Heart left ventricle (tissue), 16 donors: Measurements from ENCODE around the gene YARS1. TPM values are rescaled to one million over a fixed set of nuclear protein-coding genes. Genes with fewer than 3 reads are reported as not detected.

ENCODE experiments used
- ATAC-seq, 4 donors: fragments of 200-7000 bp; cut with Tn5 transposase; one replicate each; pipeline ENCODE4 v1.9.1; 2020 to 2022; ENCODE audit warnings: moderate library complexity in 4 of 4, mild to moderate bottlenecking in 3 of 4, moderate number of reproducible peaks in 1 of 4
- DNase-seq, 5 donors: peaks; one replicate each; pipeline ENCODE4 v3.0.0-alpha.2; 2020
- H3K27ac ChIP-seq, 12 donors: fragments of 200-600 bp; sonication (generic) in 4 of 12; one replicate each; pipeline versions ENCODE4 v1.5.0 to v1.8.0; 2016 to 2022; ENCODE audit warnings: mild to moderate bottlenecking in 2 of 12
- H3K27me3 ChIP-seq, 9 donors: fragments of 200-600 bp; sonication (generic) in 2 of 9; one replicate each; pipeline versions ENCODE4 v1.5.1 to v1.8.0; 2016 to 2022; ENCODE audit warnings: mild to moderate bottlenecking in 3 of 9
- H3K36me3 ChIP-seq, 9 donors: fragments of 200-600 bp; sonication (generic) in 2 of 9; one replicate each; pipeline versions ENCODE4 v1.5.0 to v1.8.0; 2018 to 2022; ENCODE audit warnings: mild to moderate bottlenecking in 2 of 9
- H3K4me1 ChIP-seq, 12 donors: fragments of 200-600 bp; sonication (generic) in 4 of 12; one replicate each; pipeline versions ENCODE4 v1.5.0 to v1.8.0; 2016 to 2022; ENCODE audit warnings: mild to moderate bottlenecking in 3 of 12
- H3K4me3 ChIP-seq, 12 donors: fragments of 200-600 bp; sonication (generic) in 4 of 12; one replicate each; pipeline versions ENCODE4 v1.5.0 to v1.8.0; 2017 to 2022; ENCODE audit warnings: mild to moderate bottlenecking in 9 of 12, moderate library complexity in 4 of 12
- H3K9me3 ChIP-seq, 12 donors: fragments of 200-600 bp; sonication (generic) in 4 of 12; one replicate each; pipeline versions ENCODE4 v1.5.0 to v1.8.0; 2016 to 2022; ENCODE audit warnings: mild to moderate bottlenecking in 1 of 12
- POLR2A ChIP-seq, 2 donors: fragments of 450-650 bp; IDR thresholded peaks; one replicate each; pipeline ENCODE4 v1.6.1; 2017; ENCODE audit warnings: antibody characterized with exemption in 2 of 2, mild to moderate bottlenecking in 2 of 2, moderate library complexity in 2 of 2
- WGBS, 4 donors: extraction: QIAGEN DNeasy Blood & Tissue Kit in 2 of 4; methylation state at CpG; one replicate each; pipeline versions ENCODE4 v1.1.5 to v1.1.7; 2013 to 2018; 5-methylcytosine and 5-hydroxymethylcytosine counted together
- intact Hi-C, 10 donors: fragments of 100-400 bp; cut with DNase I; formaldehyde crosslinking; loops; one replicate each; pipeline versions ENCODE4 v1.11.1 to v1.14.2; 2022
- polyA plus RNA-seq, 2 donors: library from polyadenylated mRNA; stranded (reverse); fragments of 200-250 nt; gene quantifications; one replicate each; pipeline ENCODE4 v1.2.3, GENCODE V29; 2013
- total RNA-seq, 9 donors: library from RNA; depleted of rRNA in 2 of 9; stranded (reverse); fragments of >200 nt in 2 of 9; fragmentation: NEBNext Ultra II Directional in 3 of 9; extraction: Animal tissue kit (Norgen Biotek cat#: 25700) in 3 of 9; gene quantifications; one replicate each; pipeline versions ENCODE4 v1.1.0 to v1.2.4, GENCODE V29; 2016 to 2023
- TF ChIP-seq, protein P1 (sequence below), 12 donors: fragments of 200-600 bp; sonication (generic) in 4 of 12; IDR thresholded peaks; one replicate each; pipeline versions ENCODE4 v1.5.0 to v1.8.0; 2018 to 2022; ENCODE audit warnings: antibody characterized with exemption in 12 of 12, mild to moderate bottlenecking in 5 of 12
- donor health status: ischemic (EF 13 %, LVEDD 7.1; RV severe dilation, severe dysfunction).
- donor health status: healthy with polysubstance abuse.
- donor health status: DM: no; HTN: yes; CAD: no.
- donor health status: DM: no; HTN: no; CAD: no.
- donor health status: ischemic (EF 25% LVEDD 6.9; RV normal size, moderate dysfunction).
- donor health status: ischemic (EF 25% LVEDD 5.7; RV mildly dilated, moderate dysfunction).
- donor health status: healthy.
- donor health status: DM: yes; HTN: yes; CAD: no.
- donor health status: ischemic (EF 35%, LVEDD 5.7; RV mildly dilated, moderate dysfunction).
- donor health status: nonischemic (EF 11% LVEDD 7.7; RV severe dilation, severe dysfunction).
- donor health status: DM: yes; HTN: yes; CAD: no.
- donor health status: PGD.
- donor health status: ischemic (EF 29% LVEDD 5.4; RV normal size, mild dysfunction).
- donor health status: nonischemic (EF 23%, LVEDD 6.1; RV moderate dilation, normal function).

Gene YARS1
- total and polyA plus RNA-seq, 11 donors: 18.6 to 61.3 (median 34.8) TPM

GRCh38 chr1:32742956-32743355 lies 74.2 kb downstream of the YARS1 start:
- H3K9me3 ChIP-seq: no peaks in the 10 kb centered on the region
- TF ChIP-seq, protein P1, sequence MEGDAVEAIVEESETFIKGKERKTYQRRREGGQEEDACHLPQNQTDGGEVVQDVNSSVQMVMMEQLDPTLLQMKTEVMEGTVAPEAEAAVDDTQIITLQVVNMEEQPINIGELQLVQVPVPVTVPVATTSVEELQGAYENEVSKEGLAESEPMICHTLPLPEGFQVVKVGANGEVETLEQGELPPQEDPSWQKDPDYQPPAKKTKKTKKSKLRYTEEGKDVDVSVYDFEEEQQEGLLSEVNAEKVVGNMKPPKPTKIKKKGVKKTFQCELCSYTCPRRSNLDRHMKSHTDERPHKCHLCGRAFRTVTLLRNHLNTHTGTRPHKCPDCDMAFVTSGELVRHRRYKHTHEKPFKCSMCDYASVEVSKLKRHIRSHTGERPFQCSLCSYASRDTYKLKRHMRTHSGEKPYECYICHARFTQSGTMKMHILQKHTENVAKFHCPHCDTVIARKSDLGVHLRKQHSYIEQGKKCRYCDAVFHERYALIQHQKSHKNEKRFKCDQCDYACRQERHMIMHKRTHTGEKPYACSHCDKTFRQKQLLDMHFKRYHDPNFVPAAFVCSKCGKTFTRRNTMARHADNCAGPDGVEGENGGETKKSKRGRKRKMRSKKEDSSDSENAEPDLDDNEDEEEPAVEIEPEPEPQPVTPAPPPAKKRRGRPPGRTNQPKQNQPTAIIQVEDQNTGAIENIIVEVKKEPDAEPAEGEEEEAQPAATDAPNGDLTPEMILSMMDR (IDR thresholded peaks at IDR 0.05): no peak
- TF ChIP-seq POLR2A (IDR thresholded peaks at IDR 0.05): no peak
- no peaks in the 10 kb centered on the region for H3K36me3 ChIP-seq
- ATAC-seq: peak in 3 of 4 donors; percentile 35 to 61 (median 40)
- DNase-seq: peak in 1 of 5 donors; percentile 30
- 63 to 75% (median 69%) methylated on average over 4 of the region's 4 CpGs for WGBS, 4 donors
- intact Hi-C loops: loop anchor here in 1 of 10 donors (1.0 kb wide), 1 partner anchor 30 kb away; no protein-coding TSS in a partner anchor
- peak overlapping the region in 6 of 12 donors; percentile 7 to 87 (median 74) for H3K27ac ChIP-seq
- peak overlapping the region in 9 of 12 donors; percentile 63 to 86 (median 76) for H3K4me3 ChIP-seq
- peaks cover 0 to 29% (median 20%) of the 10 kb centered on the region in 12 donors for H3K4me1 ChIP-seq
- no peaks in the 10 kb centered on the region for H3K27me3 ChIP-seq

- ATAC-seq (peak; percentile 9 to 41 (median 24)), DNase-seq (peak in 1 of 5 donors; percentile 37)
- intact Hi-C loops: loop anchor here in 1 of 10 donors (1.0 kb wide), 1 partner anchor 31 kb away; no protein-coding TSS in a partner anchor
- Histone ChIP-seq H3K4me1 (peaks cover 0 to 29% (median 20%) of the 10 kb centered on the region in 12 donors), H3K27me3 (no peaks in the 10 kb centered on the region), H3K4me3 (peak overlapping the region; percentile 57 to 86 (median 76)), H3K9me3 (no peaks in the 10 kb centered on the region), H3K27ac (peak overlapping the region; percentile 7 to 87 (median 68)), H3K36me3 (no peaks in the 10 kb centered on the region)
- no peak for TF ChIP-seq POLR2A (IDR thresholded peaks at IDR 0.05)
- TF ChIP-seq, protein P1 (IDR thresholded peaks at IDR 0.05): no peak
- WGBS, 4 donors: 24 to 48% (median 31%) methylated on average over 6 to 28 of the region's 28 CpGs
Measured at GRCh38 chr1:32742199-32742947, 74.8 kb downstream of the YARS1 start.

DNA sequence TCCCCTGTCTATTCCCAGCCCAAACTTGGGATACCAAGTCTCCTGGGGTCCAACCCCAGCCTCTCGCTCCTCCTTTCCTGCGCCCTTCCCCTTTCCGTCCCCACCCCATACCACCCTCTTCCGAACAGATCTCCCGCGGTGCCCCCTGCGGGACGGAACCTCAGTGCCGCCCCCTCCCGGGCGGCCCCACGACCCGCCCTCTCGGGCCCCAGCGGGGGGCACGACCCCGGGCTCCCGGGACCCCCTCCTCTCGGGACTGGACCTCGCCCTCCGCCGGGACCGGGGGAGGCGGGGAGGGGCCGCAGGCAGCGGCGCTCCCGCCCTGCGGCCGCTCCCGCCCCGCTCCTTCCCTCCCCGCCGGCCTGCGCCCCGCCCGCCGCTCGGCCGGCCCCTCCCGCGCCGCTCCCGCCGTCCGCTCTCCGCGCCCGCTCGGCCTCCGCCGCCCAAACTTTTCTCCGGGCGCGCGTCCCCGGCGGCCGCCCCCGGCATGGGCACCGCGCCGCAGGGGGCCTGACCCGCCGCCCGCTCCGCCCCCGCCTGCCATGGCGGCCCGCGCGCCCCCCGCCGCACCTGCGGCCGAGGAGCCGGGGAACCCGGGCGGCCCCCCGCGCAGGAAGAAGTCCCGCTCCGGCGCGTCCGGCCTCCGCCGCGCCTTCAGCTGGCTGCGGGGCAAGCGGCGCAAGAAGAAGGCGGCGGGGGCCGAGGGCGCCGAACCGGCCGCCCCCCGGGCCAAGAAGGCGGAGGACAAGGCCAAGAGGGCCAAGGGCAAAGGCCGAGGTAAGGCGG lies 75.6 kb downstream of the YARS1 start:
- ATAC-seq (peak in 3 of 4 donors; percentile 31 to 74 (median 67)), DNase-seq (peak in 2 of 5 donors; percentile 30 to 40)
- Histone ChIP-seq H3K27ac (peak overlapping the region; percentile 7 to 87 (median 70)), H3K27me3 (no peaks in the 10 kb centered on the region), H3K36me3 (no peaks in the 10 kb centered on the region), H3K9me3 (no peaks in the 10 kb centered on the region), H3K4me3 (peak overlapping the region; percentile 57 to 86 (median 76)), H3K4me1 (peaks cover 0 to 29% (median 20%) of the 10 kb centered on the region in 12 donors)
- intact Hi-C loops: loop anchor here in 1 of 10 donors (1.0 kb wide), 1 partner anchor 32 kb away; no protein-coding TSS in a partner anchor
- TF ChIP-seq, protein P1 (IDR thresholded peaks at IDR 0.05): peak in 10 of 12 donors; percentile 10 to 59 (median 42)
- no peak for TF ChIP-seq POLR2A (IDR thresholded peaks at IDR 0.05)
- 1 to 3% (median 2%) methylated on average over 15 to 101 of the region's 103 CpGs for WGBS, 4 donors
